ENCODE data around the gene TTLL9.
"Not testable (repeated sequence)": the region's sequence is repeated elsewhere in the genome, so short reads cannot be mapped to it uniquely, and the experiment has no call there.

The TTLL9 gene, protein sequence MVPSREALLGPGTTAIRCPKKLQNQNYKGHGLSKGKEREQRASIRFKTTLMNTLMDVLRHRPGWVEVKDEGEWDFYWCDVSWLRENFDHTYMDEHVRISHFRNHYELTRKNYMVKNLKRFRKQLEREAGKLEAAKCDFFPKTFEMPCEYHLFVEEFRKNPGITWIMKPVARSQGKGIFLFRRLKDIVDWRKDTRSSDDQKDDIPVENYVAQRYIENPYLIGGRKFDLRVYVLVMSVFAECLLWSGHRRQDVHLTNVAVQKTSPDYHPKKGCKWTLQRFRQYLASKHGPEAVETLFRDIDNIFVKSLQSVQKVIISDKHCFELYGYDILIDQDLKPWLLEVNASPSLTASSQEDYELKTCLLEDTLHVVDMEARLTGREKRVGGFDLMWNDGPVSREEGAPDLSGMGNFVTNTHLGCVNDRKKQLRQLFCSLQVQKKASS

GRCh38 chr20:31869942-31870725, at the start of gene TTLL9, which contains the start of gene DUSP15:
Gene TTLL9, plus strand, starts transcription at chr20:31870634. Its CDS starts 493 bp downstream, at chr20:31871127.
Gene DUSP15, minus strand, starts transcription at chr20:31870527. Its CDS starts 190 bp downstream, at chr20:31870337.
- Histone ChIP-seq H3K9ac (ENCODE audit: low read length) (peak within 1 kb of the TSS; percentile 64), H3K27me3 (replicated peaks; ENCODE audit: control insufficient read depth, insufficient read depth, low read length) (peaks cover 45% of the 10 kb centered on the region), H3K9me3 (ENCODE audit: control insufficient read depth, low read length) (no peaks in the 10 kb centered on the region), H3K36me3 (ENCODE audit: control insufficient read depth, insufficient read depth, low read length, severe bottlenecking) (no peaks in the 10 kb centered on the region), H3K4me3 (ENCODE audit: low read length) (peak within 1 kb of the TSS; percentile 78), H3K4me1 (ENCODE audit: control insufficient read depth, insufficient read depth, low read length) (no peaks in the 10 kb centered on the region)
- peak; percentile 39 for DNase-seq (ENCODE audit: low read depth)

- H3K9ac ChIP-seq (ENCODE audit: low read length): no peak overlapping the region
- H3K4me1 ChIP-seq (ENCODE audit: control insufficient read depth, insufficient read depth, low read length): no peaks in the 10 kb centered on the region
- H3K36me3 ChIP-seq (ENCODE audit: control insufficient read depth, insufficient read depth, low read length, severe bottlenecking): no peaks in the 10 kb centered on the region
- no peak for DNase-seq (ENCODE audit: low read depth)
- H3K9me3 ChIP-seq (ENCODE audit: control insufficient read depth, low read length): no peaks in the 10 kb centered on the region
- H3K4me3 ChIP-seq (ENCODE audit: low read length): no peak overlapping the region
- peaks cover 61% of the 10 kb centered on the region for H3K27me3 ChIP-seq (replicated peaks; ENCODE audit: control insufficient read depth, insufficient read depth, low read length)
These were observed 49.0 kb upstream of the TTLL9 start for GRCh38 chr20:31821427-31821826.

DNA sequence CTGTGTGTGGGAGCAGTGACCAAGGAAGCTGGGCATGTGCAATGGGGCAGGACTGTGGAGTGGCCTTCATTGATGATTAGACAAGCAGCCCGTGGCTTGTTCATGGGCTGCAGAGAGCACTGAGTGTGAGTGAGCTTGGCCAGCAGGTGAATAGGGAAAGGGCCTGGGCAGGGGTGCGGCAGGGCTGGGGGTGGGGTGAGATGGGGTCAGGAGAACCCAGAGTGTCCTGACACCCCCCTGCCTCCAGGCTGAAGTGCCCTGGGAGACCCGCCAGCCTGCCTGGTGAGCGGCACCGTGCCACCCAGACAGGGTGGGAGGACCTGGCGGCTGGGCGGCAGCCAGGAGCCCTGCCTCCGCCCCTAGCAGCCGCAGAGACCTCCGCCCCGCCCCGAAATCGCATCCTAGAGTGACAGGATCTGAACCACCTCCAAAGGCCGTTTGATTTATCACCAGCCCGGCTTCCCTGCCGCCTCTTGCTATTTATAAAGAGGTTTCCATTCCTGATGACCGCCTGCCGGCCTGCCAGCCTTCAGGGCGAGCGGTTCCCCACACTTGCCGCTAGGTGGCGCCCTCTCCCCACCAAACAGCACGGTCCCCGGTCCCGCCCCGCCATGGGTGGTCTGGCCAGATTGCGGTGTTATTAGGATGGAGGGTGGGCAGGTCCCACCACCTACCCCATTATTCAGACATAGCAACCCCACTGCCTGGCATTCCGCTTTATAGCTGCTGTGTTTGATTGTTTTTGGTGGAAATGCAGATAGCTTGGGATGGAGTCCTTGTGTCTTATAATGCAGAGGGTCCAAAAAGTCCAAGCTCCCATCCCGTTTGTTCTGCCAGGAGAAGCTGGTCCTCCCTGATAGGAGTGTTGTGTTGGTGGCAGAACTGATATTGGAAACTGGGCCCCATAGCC, 47.8 kb upstream of the TTLL9 start:
- Histone ChIP-seq H3K9ac (ENCODE audit: low read length) (no peak overlapping the region), H3K4me1 (ENCODE audit: control insufficient read depth, insufficient read depth, low read length) (no peaks in the 10 kb centered on the region), H3K27me3 (replicated peaks; ENCODE audit: control insufficient read depth, insufficient read depth, low read length) (peaks cover 60% of the 10 kb centered on the region), H3K9me3 (ENCODE audit: control insufficient read depth, low read length) (no peaks in the 10 kb centered on the region), H3K36me3 (ENCODE audit: control insufficient read depth, insufficient read depth, low read length, severe bottlenecking) (no peaks in the 10 kb centered on the region), H3K4me3 (ENCODE audit: low read length) (no peak overlapping the region)
- peak; percentile 82 for DNase-seq (ENCODE audit: low read depth)

DNA sequence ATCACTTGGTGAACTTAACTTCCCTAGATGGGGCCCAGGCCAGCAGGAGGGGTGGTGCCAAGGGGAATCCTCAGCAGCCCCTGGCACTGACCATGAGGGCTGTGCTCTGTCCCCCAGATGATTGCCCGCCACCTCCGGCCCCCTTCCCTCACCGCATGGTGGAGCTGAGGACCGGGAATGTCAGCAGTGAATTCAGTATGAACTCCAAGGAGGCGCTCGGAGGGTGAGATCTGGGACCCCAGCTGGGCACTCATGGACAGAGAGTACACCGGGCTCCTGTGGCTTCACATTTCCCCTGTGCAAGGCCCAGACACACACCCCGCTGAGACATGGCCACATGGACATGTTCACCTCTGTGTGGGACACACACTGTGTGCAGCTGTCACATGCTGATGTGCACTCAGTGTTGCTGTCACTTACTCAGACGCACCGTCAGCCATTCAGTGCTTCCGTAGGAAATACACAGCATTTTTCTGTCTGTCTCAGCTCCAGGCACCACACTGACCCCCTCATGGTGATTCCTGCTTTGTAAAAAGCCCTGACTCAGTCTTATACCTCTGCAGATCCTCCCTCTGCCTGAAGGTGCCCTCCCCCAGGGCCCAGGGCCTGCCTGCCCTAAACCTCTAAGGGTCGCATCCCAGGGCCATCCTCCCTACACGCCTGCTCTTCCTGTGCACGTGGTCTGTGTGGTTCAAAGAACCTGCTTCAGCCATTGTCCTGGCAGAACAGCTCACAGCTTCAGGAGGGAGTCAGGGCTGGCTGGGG, 46.9 kb upstream of the TTLL9 start:
- Histone ChIP-seq H3K9me3 (ENCODE audit: control insufficient read depth, low read length) (no peaks in the 10 kb centered on the region), H3K4me3 (ENCODE audit: low read length) (no peak overlapping the region), H3K27me3 (replicated peaks; ENCODE audit: control insufficient read depth, insufficient read depth, low read length) (peaks cover 65% of the 10 kb centered on the region), H3K36me3 (ENCODE audit: control insufficient read depth, insufficient read depth, low read length, severe bottlenecking) (no peaks in the 10 kb centered on the region), H3K9ac (ENCODE audit: low read length) (no peak overlapping the region), H3K4me1 (ENCODE audit: control insufficient read depth, insufficient read depth, low read length) (no peaks in the 10 kb centered on the region)
- no peak for DNase-seq (ENCODE audit: low read depth)

- H3K27me3 ChIP-seq (replicated peaks; ENCODE audit: control insufficient read depth, insufficient read depth, low read length): peaks cover 67% of the 10 kb centered on the region
- H3K36me3 ChIP-seq (ENCODE audit: control insufficient read depth, insufficient read depth, low read length, severe bottlenecking): no peaks in the 10 kb centered on the region
- no peak overlapping the region for H3K9ac ChIP-seq (ENCODE audit: low read length)
- no peaks in the 10 kb centered on the region for H3K9me3 ChIP-seq (ENCODE audit: control insufficient read depth, low read length)
- no peaks in the 10 kb centered on the region for H3K4me1 ChIP-seq (ENCODE audit: control insufficient read depth, insufficient read depth, low read length)
- no peak overlapping the region for H3K4me3 ChIP-seq (ENCODE audit: low read length)
- DNase-seq (ENCODE audit: low read depth): no peak
These were observed 46.3 kb upstream of the TTLL9 start for GRCh38 chr20:31824125-31824485.

DNA sequence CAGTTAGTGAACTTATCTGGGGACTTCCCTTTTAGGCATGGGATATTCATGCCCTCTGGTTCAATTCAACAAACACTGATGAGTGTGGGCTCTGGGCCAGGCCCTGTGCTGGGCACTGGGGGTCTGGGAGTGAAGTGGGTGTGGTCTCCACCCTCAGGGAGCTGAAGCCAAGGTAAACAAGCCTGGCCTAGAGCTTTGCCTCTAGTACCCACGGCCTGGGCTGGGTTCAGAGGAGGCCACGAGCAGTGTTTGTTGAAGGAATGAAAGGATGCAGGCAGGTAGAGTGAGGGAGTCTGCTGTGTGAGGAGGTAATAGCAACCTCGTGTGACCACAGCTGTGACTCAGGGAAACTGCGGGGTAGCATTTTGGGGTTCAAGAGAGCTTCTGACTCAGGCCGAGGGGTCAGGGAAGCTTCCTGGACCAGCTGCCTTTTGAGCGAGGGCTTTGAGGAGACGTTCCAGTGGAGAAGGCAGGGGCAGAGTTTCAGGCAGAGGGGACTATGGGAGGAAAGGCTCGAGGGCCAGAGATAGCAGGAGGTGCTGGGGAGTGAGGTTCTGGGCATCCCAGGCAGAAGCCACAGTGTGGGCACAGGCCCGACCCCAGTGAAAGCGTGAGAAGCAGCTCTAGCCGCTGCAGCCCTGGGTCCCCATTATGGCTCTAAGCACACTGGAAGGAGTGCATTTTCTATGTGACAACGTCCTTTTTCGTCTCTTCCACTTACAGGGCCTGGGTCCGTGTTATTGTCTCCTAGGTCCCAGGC, 45.7 kb upstream of the TTLL9 start:
- H3K4me3 ChIP-seq (ENCODE audit: low read length): no peak overlapping the region
- peaks cover 71% of the 10 kb centered on the region for H3K27me3 ChIP-seq (replicated peaks; ENCODE audit: control insufficient read depth, insufficient read depth, low read length)
- H3K36me3 ChIP-seq (ENCODE audit: control insufficient read depth, insufficient read depth, low read length, severe bottlenecking): no peaks in the 10 kb centered on the region
- no peak for DNase-seq (ENCODE audit: low read depth)
- H3K9me3 ChIP-seq (ENCODE audit: control insufficient read depth, low read length): no peaks in the 10 kb centered on the region
- no peaks in the 10 kb centered on the region for H3K4me1 ChIP-seq (ENCODE audit: control insufficient read depth, insufficient read depth, low read length)
- H3K9ac ChIP-seq (ENCODE audit: low read length): no peak overlapping the region

- Histone ChIP-seq H3K27me3 (replicated peaks; ENCODE audit: control insufficient read depth, insufficient read depth, low read length) (peaks cover 72% of the 10 kb centered on the region), H3K36me3 (ENCODE audit: control insufficient read depth, insufficient read depth, low read length, severe bottlenecking) (no peaks in the 10 kb centered on the region), H3K9me3 (ENCODE audit: control insufficient read depth, low read length) (no peaks in the 10 kb centered on the region), H3K4me3 (ENCODE audit: low read length) (no peak overlapping the region), H3K9ac (ENCODE audit: low read length) (no peak overlapping the region), H3K4me1 (ENCODE audit: control insufficient read depth, insufficient read depth, low read length) (no peaks in the 10 kb centered on the region)
- no peak for DNase-seq (ENCODE audit: low read depth)
These were observed 44.4 kb upstream of the TTLL9 start for GRCh38 chr20:31826074-31826473.

GRCh38 chr20:31827059-31827458, 43.4 kb upstream of the TTLL9 start:
- H3K27me3 ChIP-seq (replicated peaks; ENCODE audit: control insufficient read depth, insufficient read depth, low read length): peaks cover 79% of the 10 kb centered on the region
- no peak for DNase-seq (ENCODE audit: low read depth)
- H3K4me1 ChIP-seq (ENCODE audit: control insufficient read depth, insufficient read depth, low read length): no peaks in the 10 kb centered on the region

DNA sequence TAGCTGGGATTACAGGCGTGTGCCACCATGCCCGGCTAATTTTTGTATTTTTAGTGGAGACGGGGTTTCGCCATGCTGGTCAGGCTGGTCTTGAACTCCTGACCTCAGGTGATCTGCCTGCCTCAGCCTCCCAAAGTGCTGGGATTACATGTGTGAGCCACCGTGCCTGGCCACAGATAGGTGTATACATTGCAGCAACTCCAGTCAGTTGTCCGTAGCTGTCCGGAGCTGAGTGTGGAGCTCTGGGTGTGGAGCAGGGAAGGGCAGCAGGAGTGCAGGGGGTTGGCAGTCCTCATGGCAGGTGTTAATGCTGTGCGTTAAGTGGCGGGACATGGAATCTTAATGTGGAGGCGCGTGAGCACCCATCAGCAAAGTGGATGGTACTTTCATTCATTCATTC, 42.4 kb upstream of the TTLL9 start:
- not testable (repeated sequence) for DNase-seq (ENCODE audit: low read depth); H3K36me3 ChIP-seq (ENCODE audit: control insufficient read depth, insufficient read depth, low read length, severe bottlenecking); H3K4me3 ChIP-seq (ENCODE audit: low read length)

More at GRCh38 chr20:31827059-31827458, 43.4 kb upstream of the TTLL9 start:
- Histone ChIP-seq H3K9ac (ENCODE audit: low read length) (no peak overlapping the region), H3K36me3 (ENCODE audit: control insufficient read depth, insufficient read depth, low read length, severe bottlenecking) (no peaks in the 10 kb centered on the region), H3K9me3 (ENCODE audit: control insufficient read depth, low read length) (no peaks in the 10 kb centered on the region), H3K4me3 (ENCODE audit: low read length) (no peak overlapping the region)

DNA sequence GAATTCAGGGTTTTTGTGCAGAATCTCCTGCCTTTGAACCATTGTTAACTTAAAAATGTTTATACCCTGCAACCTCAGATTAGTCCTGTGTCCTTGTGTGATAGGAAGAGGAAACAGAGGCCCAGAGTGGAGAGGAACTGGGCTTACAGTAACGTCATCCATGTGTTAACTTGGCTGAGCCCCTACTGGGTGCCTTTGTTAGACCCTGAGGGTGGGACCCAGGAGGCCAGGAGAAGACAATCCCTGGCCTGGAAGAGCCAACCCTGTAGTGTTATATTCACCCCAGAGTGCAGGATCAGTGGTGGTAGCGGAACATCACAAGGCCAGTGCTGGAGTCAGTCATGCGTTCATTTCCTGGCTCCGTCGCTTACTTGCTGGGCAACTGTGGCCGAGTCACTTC, 40.7 kb upstream of the TTLL9 start:
- H3K4me1 ChIP-seq (ENCODE audit: control insufficient read depth, insufficient read depth, low read length): no peaks in the 10 kb centered on the region
- H3K9ac ChIP-seq (ENCODE audit: low read length): no peak overlapping the region
- no peak for DNase-seq (ENCODE audit: low read depth)
- H3K4me3 ChIP-seq (ENCODE audit: low read length): no peak overlapping the region
- no peaks in the 10 kb centered on the region for H3K36me3 ChIP-seq (ENCODE audit: control insufficient read depth, insufficient read depth, low read length, severe bottlenecking)
- peaks cover 80% of the 10 kb centered on the region for H3K27me3 ChIP-seq (replicated peaks; ENCODE audit: control insufficient read depth, insufficient read depth, low read length)
- H3K9me3 ChIP-seq (ENCODE audit: control insufficient read depth, low read length): no peaks in the 10 kb centered on the region

More for the DNA sequence above, 42.4 kb upstream of the TTLL9 start:
- not testable (repeated sequence) for H3K9ac ChIP-seq (ENCODE audit: low read length); H3K9me3 ChIP-seq (ENCODE audit: control insufficient read depth, low read length); H3K4me1 ChIP-seq (ENCODE audit: control insufficient read depth, insufficient read depth, low read length)
- H3K27me3 ChIP-seq (replicated peaks; ENCODE audit: control insufficient read depth, insufficient read depth, low read length): peaks cover 83% of the 10 kb centered on the region
